ENCODE data around the gene NCKAP5L. TPM values are rescaled to one million over a fixed set of nuclear protein-coding genes. Genes with fewer than 3 reads are reported as not detected.

Gene NCKAP5L
- total and polyA plus RNA-seq, 2 of the 8 experiments (the other 6 are each of a cell fraction or from before 2014, with no cell fraction given) = 9.4 to 27.9 TPM

DNA sequence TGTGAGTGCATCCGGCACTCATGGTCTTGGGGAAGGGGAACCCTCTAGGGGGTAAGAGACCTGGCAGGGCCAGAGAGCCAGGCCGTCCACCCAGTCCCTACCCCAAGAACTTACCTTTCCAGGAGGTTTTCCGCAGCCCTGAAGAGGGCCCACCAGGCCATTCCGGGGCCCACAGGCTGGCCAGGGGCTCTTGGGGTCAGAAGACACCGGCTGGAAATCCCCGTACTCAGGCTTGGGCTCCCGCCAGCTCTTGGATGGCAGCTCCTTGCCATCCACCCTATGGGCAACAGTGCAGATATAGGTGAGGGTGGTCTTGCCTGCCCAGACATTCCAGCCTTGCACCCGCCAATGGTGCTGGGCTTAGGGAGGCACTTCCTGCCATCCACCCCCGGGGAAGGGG, 34.6 kb downstream of the NCKAP5L start (continued):
- TF ChIP-seq, protein P1, sequence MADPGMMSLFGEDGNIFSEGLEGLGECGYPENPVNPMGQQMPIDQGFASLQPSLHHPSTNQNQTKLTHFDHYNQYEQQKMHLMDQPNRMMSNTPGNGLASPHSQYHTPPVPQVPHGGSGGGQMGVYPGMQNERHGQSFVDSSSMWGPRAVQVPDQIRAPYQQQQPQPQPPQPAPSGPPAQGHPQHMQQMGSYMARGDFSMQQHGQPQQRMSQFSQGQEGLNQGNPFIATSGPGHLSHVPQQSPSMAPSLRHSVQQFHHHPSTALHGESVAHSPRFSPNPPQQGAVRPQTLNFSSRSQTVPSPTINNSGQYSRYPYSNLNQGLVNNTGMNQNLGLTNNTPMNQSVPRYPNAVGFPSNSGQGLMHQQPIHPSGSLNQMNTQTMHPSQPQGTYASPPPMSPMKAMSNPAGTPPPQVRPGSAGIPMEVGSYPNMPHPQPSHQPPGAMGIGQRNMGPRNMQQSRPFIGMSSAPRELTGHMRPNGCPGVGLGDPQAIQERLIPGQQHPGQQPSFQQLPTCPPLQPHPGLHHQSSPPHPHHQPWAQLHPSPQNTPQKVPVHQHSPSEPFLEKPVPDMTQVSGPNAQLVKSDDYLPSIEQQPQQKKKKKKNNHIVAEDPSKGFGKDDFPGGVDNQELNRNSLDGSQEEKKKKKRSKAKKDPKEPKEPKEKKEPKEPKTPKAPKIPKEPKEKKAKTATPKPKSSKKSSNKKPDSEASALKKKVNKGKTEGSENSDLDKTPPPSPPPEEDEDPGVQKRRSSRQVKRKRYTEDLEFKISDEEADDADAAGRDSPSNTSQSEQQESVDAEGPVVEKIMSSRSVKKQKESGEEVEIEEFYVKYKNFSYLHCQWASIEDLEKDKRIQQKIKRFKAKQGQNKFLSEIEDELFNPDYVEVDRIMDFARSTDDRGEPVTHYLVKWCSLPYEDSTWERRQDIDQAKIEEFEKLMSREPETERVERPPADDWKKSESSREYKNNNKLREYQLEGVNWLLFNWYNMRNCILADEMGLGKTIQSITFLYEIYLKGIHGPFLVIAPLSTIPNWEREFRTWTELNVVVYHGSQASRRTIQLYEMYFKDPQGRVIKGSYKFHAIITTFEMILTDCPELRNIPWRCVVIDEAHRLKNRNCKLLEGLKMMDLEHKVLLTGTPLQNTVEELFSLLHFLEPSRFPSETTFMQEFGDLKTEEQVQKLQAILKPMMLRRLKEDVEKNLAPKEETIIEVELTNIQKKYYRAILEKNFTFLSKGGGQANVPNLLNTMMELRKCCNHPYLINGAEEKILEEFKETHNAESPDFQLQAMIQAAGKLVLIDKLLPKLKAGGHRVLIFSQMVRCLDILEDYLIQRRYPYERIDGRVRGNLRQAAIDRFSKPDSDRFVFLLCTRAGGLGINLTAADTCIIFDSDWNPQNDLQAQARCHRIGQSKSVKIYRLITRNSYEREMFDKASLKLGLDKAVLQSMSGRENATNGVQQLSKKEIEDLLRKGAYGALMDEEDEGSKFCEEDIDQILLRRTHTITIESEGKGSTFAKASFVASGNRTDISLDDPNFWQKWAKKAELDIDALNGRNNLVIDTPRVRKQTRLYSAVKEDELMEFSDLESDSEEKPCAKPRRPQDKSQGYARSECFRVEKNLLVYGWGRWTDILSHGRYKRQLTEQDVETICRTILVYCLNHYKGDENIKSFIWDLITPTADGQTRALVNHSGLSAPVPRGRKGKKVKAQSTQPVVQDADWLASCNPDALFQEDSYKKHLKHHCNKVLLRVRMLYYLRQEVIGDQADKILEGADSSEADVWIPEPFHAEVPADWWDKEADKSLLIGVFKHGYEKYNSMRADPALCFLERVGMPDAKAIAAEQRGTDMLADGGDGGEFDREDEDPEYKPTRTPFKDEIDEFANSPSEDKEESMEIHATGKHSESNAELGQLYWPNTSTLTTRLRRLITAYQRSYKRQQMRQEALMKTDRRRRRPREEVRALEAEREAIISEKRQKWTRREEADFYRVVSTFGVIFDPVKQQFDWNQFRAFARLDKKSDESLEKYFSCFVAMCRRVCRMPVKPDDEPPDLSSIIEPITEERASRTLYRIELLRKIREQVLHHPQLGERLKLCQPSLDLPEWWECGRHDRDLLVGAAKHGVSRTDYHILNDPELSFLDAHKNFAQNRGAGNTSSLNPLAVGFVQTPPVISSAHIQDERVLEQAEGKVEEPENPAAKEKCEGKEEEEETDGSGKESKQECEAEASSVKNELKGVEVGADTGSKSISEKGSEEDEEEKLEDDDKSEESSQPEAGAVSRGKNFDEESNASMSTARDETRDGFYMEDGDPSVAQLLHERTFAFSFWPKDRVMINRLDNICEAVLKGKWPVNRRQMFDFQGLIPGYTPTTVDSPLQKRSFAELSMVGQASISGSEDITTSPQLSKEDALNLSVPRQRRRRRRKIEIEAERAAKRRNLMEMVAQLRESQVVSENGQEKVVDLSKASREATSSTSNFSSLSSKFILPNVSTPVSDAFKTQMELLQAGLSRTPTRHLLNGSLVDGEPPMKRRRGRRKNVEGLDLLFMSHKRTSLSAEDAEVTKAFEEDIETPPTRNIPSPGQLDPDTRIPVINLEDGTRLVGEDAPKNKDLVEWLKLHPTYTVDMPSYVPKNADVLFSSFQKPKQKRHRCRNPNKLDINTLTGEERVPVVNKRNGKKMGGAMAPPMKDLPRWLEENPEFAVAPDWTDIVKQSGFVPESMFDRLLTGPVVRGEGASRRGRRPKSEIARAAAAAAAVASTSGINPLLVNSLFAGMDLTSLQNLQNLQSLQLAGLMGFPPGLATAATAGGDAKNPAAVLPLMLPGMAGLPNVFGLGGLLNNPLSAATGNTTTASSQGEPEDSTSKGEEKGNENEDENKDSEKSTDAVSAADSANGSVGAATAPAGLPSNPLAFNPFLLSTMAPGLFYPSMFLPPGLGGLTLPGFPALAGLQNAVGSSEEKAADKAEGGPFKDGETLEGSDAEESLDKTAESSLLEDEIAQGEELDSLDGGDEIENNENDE (IDR thresholded peaks at IDR 0.05; ENCODE audit: insufficient replicate concordance, low read length) = no peak
- TF ChIP-seq TCF12 (IDR thresholded peaks at IDR 0.05; ENCODE audit: low read depth, low read length) (no peak), RAD21 (IDR thresholded peaks at IDR 0.05 in 1 of 2, conservative IDR thresholded peaks at IDR 0.05 in 1 of 2; ENCODE audit: low read depth in 2 of 2, low read length in 2 of 2) (no peak), JUN (IDR thresholded peaks at IDR 0.05; ENCODE audit: low read depth, low read length) (no peak), KDM4A (IDR thresholded peaks at IDR 0.05; ENCODE audit: low read depth, low read length, severe bottlenecking) (no peak), BCL11A (IDR thresholded peaks at IDR 0.05; ENCODE audit: low read depth in 2 of 2, low read length in 2 of 2) (no peak), SAP30 (IDR thresholded peaks at IDR 0.05; ENCODE audit: insufficient read depth, insufficient replicate concordance, low read length) (no peak)

Measured in H1 (cell line).